Umbilical cord (tissue), 2 donors: ENCODE measurements around the gene NMT1. TPM values are rescaled to one million over a fixed set of nuclear protein-coding genes. Genes with fewer than 3 reads are reported as not detected.

Experiments
- DNase-seq: peaks from one replicate; pipeline ENCODE4 v3.0.0-alpha.2; 2015; ENCODE audit warnings: low spot score
- total RNA-seq: library from RNA; depleted of rRNA; stranded (reverse); fragments of >200 nt; gene quantifications from one replicate; pipeline ENCODE4 v1.2.3, GENCODE V29; 2014; ENCODE audit warnings: low replicate concordance; ENCODE audit not compliant: insufficient read depth

Gene NMT1
- total RNA-seq, 1 donor from 2014 or later, result 55.1 TPM

GRCh38 chr17:45135978-45136791 lies 75.1 kb downstream of the NMT1 start:
- DNase-seq, result no peak

- no peak for DNase-seq
Observed at GRCh38 chr17:45136846-45137560, 75.9 kb downstream of the NMT1 start.

GRCh38 chr17:45137561-45138305 lies 76.6 kb downstream of the NMT1 start:
- DNase-seq, result no peak

- DNase-seq, result no peak
Observed at GRCh38 chr17:45138911-45139532, 77.9 kb downstream of the NMT1 start.

GRCh38 chr17:45139533-45139920 lies 78.4 kb downstream of the NMT1 start:
- no peak for DNase-seq

- no peak for DNase-seq
Observed at GRCh38 chr17:45143094-45143670, 82.1 kb downstream of the NMT1 start.

- peak; percentile 97 for DNase-seq
Observed at GRCh38 chr17:45143767-45144198, 82.7 kb downstream of the NMT1 start.

- peak; percentile 92 for DNase-seq
Observed at GRCh38 chr17:45144199-45145034, 83.3 kb downstream of the NMT1 start.

- no peak for DNase-seq
Observed at GRCh38 chr17:45145035-45145389, 83.9 kb downstream of the NMT1 start.

GRCh38 chr17:45146166-45146565 lies 85.0 kb downstream of the NMT1 start:
- no peak for DNase-seq

GRCh38 chr17:45146592-45146889 lies 85.4 kb downstream of the NMT1 start:
- DNase-seq, result no peak

- peak; percentile 84 for DNase-seq
Observed at GRCh38 chr17:45146890-45147580, 85.9 kb downstream of the NMT1 start.

- DNase-seq, result peak; percentile 97
Observed at GRCh38 chr17:45147581-45148182, 86.6 kb downstream of the NMT1 start.

GRCh38 chr17:45148183-45149036 lies 87.3 kb downstream of the NMT1 start, which contains the start of gene HEXIM1:
Gene HEXIM1, plus strand, starts transcription at chr17:45148475. Its CDS starts 716 bp downstream, at chr17:45149191.
- DNase-seq, result peak; percentile 100

GRCh38 chr17:45149037-45149668 lies 88.0 kb downstream of the NMT1 start:
- DNase-seq, result peak; percentile 93

GRCh38 chr17:45149669-45150664 lies 88.8 kb downstream of the NMT1 start:
- DNase-seq, result peak; percentile 79
